Large intestine (tissue), 3 donors: Measurements from ENCODE around the gene CCDC68. TPM values are rescaled to one million over a fixed set of nuclear protein-coding genes. Genes with fewer than 3 reads are reported as not detected.

Experiments
- DNase-seq, 2 donors: peaks; one replicate each; pipeline versions ENCODE4 v3.0.0 to v3.0.0-alpha.2; 2013
- H3K27ac ChIP-seq: one replicate; pipeline ENCODE4 v1.5.1; 2013; ENCODE audit warnings: low read length
- H3K27me3 ChIP-seq: 2 replicates; pipeline ENCODE4 v1.6.1; 2013; ENCODE audit warnings: low read length; ENCODE audit not compliant: control insufficient read depth, insufficient read depth
- H3K36me3 ChIP-seq: 2 replicates; pipeline ENCODE4 v1.6.1; 2013; ENCODE audit warnings: low read length; ENCODE audit not compliant: control insufficient read depth, insufficient read depth
- H3K4me1 ChIP-seq: one replicate; pipeline ENCODE4 v1.6.1; 2013; ENCODE audit warnings: low read length; ENCODE audit not compliant: control insufficient read depth, insufficient read depth
- H3K4me3 ChIP-seq: one replicate; pipeline ENCODE4 v1.5.1; 2013; ENCODE audit warnings: low read length
- H3K9me3 ChIP-seq: one replicate; pipeline ENCODE4 v1.6.1; 2013; ENCODE audit warnings: mild to moderate bottlenecking, low read depth, low read length, moderate library complexity; ENCODE audit not compliant: control insufficient read depth
- WGBS: methylation state at CpG from one replicate; pipeline ENCODE4 v1.1.5; 2013; ENCODE audit warnings: low lambda C conversion rate; ENCODE audit not compliant: insufficient coverage; 5-methylcytosine and 5-hydroxymethylcytosine counted together
- polyA plus RNA-seq: library from polyadenylated mRNA; unstranded; fragments of 120-200 nt; gene quantifications from one replicate; pipeline ENCODE4 v1.2.1, GENCODE V29; 2013

The CCDC68 gene
- polyA plus RNA-seq, 1 donor = 46.3 TPM

- no peaks in the 10 kb centered on the region for H3K36me3 ChIP-seq
- H3K27me3 ChIP-seq = no peaks in the 10 kb centered on the region
- no peaks in the 10 kb centered on the region for H3K9me3 ChIP-seq
- no peak overlapping the region for H3K27ac ChIP-seq
- no peak overlapping the region for H3K4me3 ChIP-seq
- peak in 1 of 2 donors; percentile 32 for DNase-seq
- peaks cover 10% of the 10 kb centered on the region for H3K4me1 ChIP-seq
- 27% methylated on average over 3 of the region's 4 CpGs for WGBS
These were observed 79.6 kb downstream of the CCDC68 start for GRCh38 chr18:54879691-54880090.

GRCh38 chr18:54878659-54879358 lies 80.5 kb downstream of the CCDC68 start:
- Histone ChIP-seq H3K27me3 (no peaks in the 10 kb centered on the region), H3K36me3 (no peaks in the 10 kb centered on the region), H3K4me1 (peaks cover 10% of the 10 kb centered on the region), H3K4me3 (no peak overlapping the region), H3K27ac (no peak overlapping the region), H3K9me3 (no peaks in the 10 kb centered on the region)
- DNase-seq = no peak
- no CpG with 5 or more reads among the region's 3 CpGs for WGBS

GRCh38 chr18:54878159-54878622 lies 81.1 kb downstream of the CCDC68 start:
- no peak overlapping the region for H3K4me3 ChIP-seq
- H3K9me3 ChIP-seq = no peaks in the 10 kb centered on the region
- no peaks in the 10 kb centered on the region for H3K27me3 ChIP-seq
- peaks cover 13% of the 10 kb centered on the region for H3K4me1 ChIP-seq
- no peak overlapping the region for H3K27ac ChIP-seq
- no peaks in the 10 kb centered on the region for H3K36me3 ChIP-seq
- no peak for DNase-seq
- no CpG with 5 or more reads among the region's 2 CpGs for WGBS

GRCh38 chr18:54877076-54877475 lies 82.2 kb downstream of the CCDC68 start:
- Histone ChIP-seq H3K4me3 (no peak overlapping the region), H3K36me3 (no peaks in the 10 kb centered on the region), H3K27me3 (no peaks in the 10 kb centered on the region), H3K9me3 (no peaks in the 10 kb centered on the region), H3K27ac (no peak overlapping the region), H3K4me1 (peaks cover 15% of the 10 kb centered on the region)
- no peak for DNase-seq
- WGBS = no CpG with 5 or more reads among the region's 1 CpG

- no peak overlapping the region for H3K27ac ChIP-seq
- H3K9me3 ChIP-seq = no peaks in the 10 kb centered on the region
- no peaks in the 10 kb centered on the region for H3K27me3 ChIP-seq
- no peak overlapping the region for H3K4me3 ChIP-seq
- DNase-seq = no peak
- 80% methylated on average over 1 of the region's 3 CpGs for WGBS
- peaks cover 13% of the 10 kb centered on the region for H3K4me1 ChIP-seq
- H3K36me3 ChIP-seq = no peaks in the 10 kb centered on the region
These were observed 84.2 kb downstream of the CCDC68 start for GRCh38 chr18:54875063-54875462.

- WGBS = no CpG with 5 or more reads among the region's 2 CpGs
These were observed 85.4 kb downstream of the CCDC68 start for GRCh38 chr18:54873884-54874255.

GRCh38 chr18:54872681-54873080 lies 86.6 kb downstream of the CCDC68 start:
- no CpG with 5 or more reads among the region's 1 CpG for whole genome bisulfite sequencing
- no peaks in the 10 kb centered on the region for H3K27me3 ChIP-seq
- peaks cover 5% of the 10 kb centered on the region for H3K4me1 ChIP-seq
- no peaks in the 10 kb centered on the region for H3K9me3 ChIP-seq
- no peak overlapping the region for H3K27ac ChIP-seq
- H3K36me3 ChIP-seq = no peaks in the 10 kb centered on the region
- DNase-seq = no peak
- no peak overlapping the region for H3K4me3 ChIP-seq

More at GRCh38 chr18:54873884-54874255, 85.4 kb downstream of the CCDC68 start:
- Histone ChIP-seq H3K27ac (no peak overlapping the region), H3K4me3 (no peak overlapping the region), H3K36me3 (no peaks in the 10 kb centered on the region), H3K4me1 (peaks cover 5% of the 10 kb centered on the region), H3K9me3 (no peaks in the 10 kb centered on the region), H3K27me3 (no peaks in the 10 kb centered on the region)
- DNase-seq = peak; percentile 38 to 77

- Histone ChIP-seq H3K36me3 (no peaks in the 10 kb centered on the region), H3K9me3 (no peaks in the 10 kb centered on the region), H3K27ac (no peak overlapping the region), H3K4me1 (peaks cover 5% of the 10 kb centered on the region), H3K27me3 (no peaks in the 10 kb centered on the region), H3K4me3 (no peak overlapping the region)
- no peak for DNase-seq
- WGBS = 90% methylated on average over 2 of the region's 6 CpGs
These were observed 88.0 kb downstream of the CCDC68 start for GRCh38 chr18:54871231-54871630.

GRCh38 chr18:54867131-54867530 lies 92.1 kb downstream of the CCDC68 start:
- no peak overlapping the region for H3K27ac ChIP-seq
- no peaks in the 10 kb centered on the region for H3K36me3 ChIP-seq
- no peak for DNase-seq
- no peaks in the 10 kb centered on the region for H3K27me3 ChIP-seq
- H3K4me3 ChIP-seq = no peak overlapping the region
- no peaks in the 10 kb centered on the region for H3K9me3 ChIP-seq
- WGBS = no CpG with 5 or more reads among the region's 5 CpGs
- H3K4me1 ChIP-seq = no peaks in the 10 kb centered on the region

GRCh38 chr18:54860941-54861340 lies 98.3 kb downstream of the CCDC68 start:
- Histone ChIP-seq H3K9me3 (no peaks in the 10 kb centered on the region), H3K27me3 (no peaks in the 10 kb centered on the region), H3K27ac (no peak overlapping the region), H3K36me3 (no peaks in the 10 kb centered on the region), H3K4me1 (peaks cover 4% of the 10 kb centered on the region), H3K4me3 (no peak overlapping the region)
- WGBS = no CpG with 5 or more reads among the region's 1 CpG
- DNase-seq = no peak
